HCT116 (cell line): ENCODE data around the gene CXCL9. TPM values are rescaled to one million over a fixed set of nuclear protein-coding genes. Genes with fewer than 3 reads are reported as not detected.

Source experiments
- ATAC-seq: fragments of 200-7000 bp; cut with Tn5 transposase; 2 replicates; pipeline ENCODE4 v1.9.1; 2020; ENCODE audit warnings: mild to moderate bottlenecking, moderate library complexity
- BruUV-seq: library from RNA; stranded (reverse); fragments of 400-500 nt; replicated peaks from 2 replicates; lab custom pipeline; 2021; lab: Mats Ljungman, UMichigan
- CTCF ChIA-PET: fragments of 300-600 bp; sonication (Branson Sonifier 250); formaldehyde crosslinking; loops from one replicate; lab custom pipeline; 2021; ENCODE audit warnings: antibody characterized with exemption; lab: Charles Lee
- POLR2A ChIA-PET: fragments of 300-600, 350-600 bp; sonication (Branson Sonifier 250); formaldehyde crosslinking; loops from one replicate; lab custom pipeline; 2021; ENCODE audit warnings: antibody characterized with exemption; lab: Charles Lee
- RAD21 ChIA-PET, 2 experiments: fragments of 300-600 bp; sonication (Branson Sonifier 250); formaldehyde crosslinking; loops; one replicate each; lab custom pipeline; 2023; ENCODE audit warnings: low total read pairs in 2 of 2; ENCODE audit not compliant: uncharacterized antibody in 2 of 2, unreplicated experiment in 2 of 2, low non-redundant PET in 1 of 2; lab: Charles Lee
- DNase-seq: peaks from one replicate; pipeline ENCODE4 v3.0.0-alpha.2; 2010; ENCODE audit warnings: low read depth, low spot score
- H2AFZ ChIP-seq: fragments of 200-600 bp; shearing (Covaris generic), sonication (generic); 2 replicates; pipeline ENCODE4 v1.6.1; 2017; ENCODE audit warnings: low read depth, mixed run types, mixed read lengths, antibody characterized with exemption, low read length; ENCODE audit not compliant: poor library complexity, severe bottlenecking
- H3K27ac ChIP-seq: 2 replicates; pipeline ENCODE4 v1.5.1; 2012; ENCODE audit warnings: low read depth, low read length
- H3K27me3 ChIP-seq: fragments of 200-600 bp; sonication (generic); 2 replicates; pipeline ENCODE4 v1.6.1; 2016; ENCODE audit warnings: mixed run types, low read length, mixed read lengths; ENCODE audit not compliant: insufficient read depth
- H3K36me3 ChIP-seq, 2 experiments: fragments of 200-500 bp in 1 of 2; fragments of 200-600 bp in 1 of 2; sonication (Bioruptor generic) in 1 of 2; sonication (generic) in 1 of 2; 2 replicates each; pipeline versions ENCODE4 v1.5.1 to v1.6.1; 2014 to 2016; ENCODE audit warnings: low read length in 2 of 2, inconsistent platforms in 1 of 2, mixed read lengths in 1 of 2, mixed run types in 1 of 2; ENCODE audit not compliant: insufficient read depth in 2 of 2, control insufficient read depth in 1 of 2
- H3K4me1 ChIP-seq, 2 experiments: fragments of 200-600 bp in 1 of 2; sonication (generic) in 1 of 2; 2 replicates each; pipeline versions ENCODE4 v1.5.1 to v1.6.1; 2012 to 2017; ENCODE audit warnings: low read length in 2 of 2, inconsistent platforms in 1 of 2, mild to moderate bottlenecking in 1 of 2, mixed read lengths in 1 of 2, mixed run types in 1 of 2, moderate library complexity in 1 of 2; ENCODE audit not compliant: insufficient read depth in 2 of 2, control insufficient read depth in 1 of 2
- H3K4me2 ChIP-seq: fragments of 200-600 bp; sonication (generic); 2 replicates; pipeline ENCODE4 v1.6.1; 2017; ENCODE audit warnings: mixed run types, low read length, mixed read lengths
- H3K4me3 ChIP-seq, 2 experiments: fragments of 200-600 bp in 1 of 2; sonication (generic) in 1 of 2; replicated peaks in 1 of 2; 2 replicates each; pipeline ENCODE4 v1.5.1; 2011 to 2016; ENCODE audit warnings: low read length in 2 of 2, control low read depth in 1 of 2, low read depth in 1 of 2, mild to moderate bottlenecking in 1 of 2, mixed read lengths in 1 of 2, mixed run types in 1 of 2
- H3K79me2 ChIP-seq: fragments of 200-600 bp; sonication (generic); 2 replicates; pipeline ENCODE4 v1.6.1; 2017; ENCODE audit warnings: mild to moderate bottlenecking, mixed run types, low read length, moderate library complexity, mixed read lengths; ENCODE audit not compliant: insufficient read depth
- H3K9ac ChIP-seq: fragments of 200-600 bp; sonication (generic); 2 replicates; pipeline ENCODE4 v1.6.1; 2016; ENCODE audit warnings: low read length, mixed read lengths
- H3K9me2 ChIP-seq: fragments of 200-600 bp; sonication (generic), shearing (Covaris generic); 2 replicates; pipeline ENCODE4 v1.6.1; 2017; ENCODE audit warnings: mixed run types, mild to moderate bottlenecking, moderate library complexity; ENCODE audit not compliant: insufficient read depth
- H3K9me3 ChIP-seq, 2 experiments: fragments of 200-500 bp in 1 of 2; fragments of 200-600 bp in 1 of 2; sonication (Bioruptor generic) in 1 of 2; sonication (generic) in 1 of 2; 2 replicates each; pipeline ENCODE4 v1.6.1; 2014 to 2017; ENCODE audit warnings: low read length in 2 of 2, mixed read lengths in 2 of 2, inconsistent platforms in 1 of 2, low read depth in 1 of 2, mild to moderate bottlenecking in 1 of 2, mixed run types in 1 of 2, moderate library complexity in 1 of 2; ENCODE audit not compliant: control insufficient read depth in 1 of 2, insufficient read depth in 1 of 2
- H4K20me1 ChIP-seq: fragments of 200-600 bp; sonication (generic), shearing (Covaris generic); 2 replicates; pipeline ENCODE4 v1.6.1; 2017; ENCODE audit warnings: mixed run types, mild to moderate bottlenecking, moderate library complexity; ENCODE audit not compliant: insufficient read depth
- ATF3 ChIP-seq: IDR thresholded peaks from 2 replicates; pipeline ENCODE4 v1.6.1; 2012
- CBX3 ChIP-seq: IDR thresholded peaks from 2 replicates; pipeline ENCODE4 v1.6.1; 2012; ENCODE audit warnings: low read depth
- CEBPB ChIP-seq: IDR thresholded peaks from 2 replicates; pipeline ENCODE4 v1.6.1; 2012; ENCODE audit warnings: low read depth
- CTCF ChIP-seq, 3 experiments: fragments of 200-600 bp in 1 of 3; sonication (generic) in 1 of 3; IDR thresholded peaks in 2 of 3; conservative IDR thresholded peaks in 1 of 3; 2 replicates each; pipeline ENCODE4 v1.5.1; 2012 to 2017; ENCODE audit warnings: low read depth in 2 of 3, low read length in 2 of 3, antibody characterized with exemption in 1 of 3, borderline replicate concordance in 1 of 3, control low read depth in 1 of 3, mild to moderate bottlenecking in 1 of 3, mixed read lengths in 1 of 3, mixed run types in 1 of 3, moderate library complexity in 1 of 3; ENCODE audit not compliant: insufficient read depth in 1 of 3
- EGR1 ChIP-seq: IDR thresholded peaks from 2 replicates; pipeline ENCODE4 v1.6.1; 2012; ENCODE audit warnings: low read depth
- ELF1 ChIP-seq: IDR thresholded peaks from 2 replicates; pipeline ENCODE4 v1.6.1; 2012; ENCODE audit warnings: low read depth, borderline replicate concordance
- EZH2 ChIP-seq: fragments of 200-600 bp; sonication (generic); IDR thresholded peaks from 2 replicates; pipeline ENCODE4 v1.6.1; 2017; ENCODE audit warnings: antibody characterized with exemption, mixed run types
- EZH2phosphoT487 ChIP-seq: fragments of 200-600 bp; IDR thresholded peaks from 2 replicates; pipeline ENCODE4 v1.6.1; 2018; ENCODE audit warnings: antibody characterized with exemption, borderline replicate concordance
- FOSL1 ChIP-seq: IDR thresholded peaks from 2 replicates; pipeline ENCODE4 v1.6.1; 2012; ENCODE audit warnings: low read depth
- JUND ChIP-seq: IDR thresholded peaks from 2 replicates; pipeline ENCODE4 v1.6.1; 2012
- MAX ChIP-seq: IDR thresholded peaks from 2 replicates; pipeline ENCODE4 v1.6.1; 2012
- POLR2A ChIP-seq: IDR thresholded peaks from 2 replicates; pipeline ENCODE4 v1.7.0; 2011; ENCODE audit warnings: borderline replicate concordance; ENCODE audit not compliant: insufficient read depth, insufficient read length; ENCODE audit errors: extremely low read depth
- POLR2AphosphoS5 ChIP-seq: IDR thresholded peaks from 2 replicates; pipeline ENCODE4 v1.6.1; 2011; ENCODE audit warnings: mild to moderate bottlenecking, low read depth, low read length, moderate library complexity
- SIN3A ChIP-seq: IDR thresholded peaks from 2 replicates; pipeline ENCODE4 v1.6.1; 2012; ENCODE audit warnings: low read depth
- TCF7L2 ChIP-seq: IDR thresholded peaks from 2 replicates; pipeline ENCODE4 v1.7.0; 2011; ENCODE audit warnings: borderline replicate concordance, inconsistent platforms; ENCODE audit not compliant: insufficient read depth, insufficient read length; ENCODE audit errors: extremely low read depth
- YY1 ChIP-seq: IDR thresholded peaks from 2 replicates; pipeline ENCODE4 v1.6.1; 2011; ENCODE audit warnings: low read length, low read depth, moderate library complexity, mild to moderate bottlenecking; ENCODE audit not compliant: insufficient replicate concordance; ENCODE audit errors: extremely low read depth
- ZBTB33 ChIP-seq: IDR thresholded peaks from 2 replicates; pipeline ENCODE4 v1.6.1; 2011; ENCODE audit warnings: mild to moderate bottlenecking, low read length, moderate library complexity; ENCODE audit not compliant: insufficient replicate concordance; ENCODE audit errors: extremely low read depth
- ZFX ChIP-seq: fragments of 450-650 bp; IDR thresholded peaks from 2 replicates; pipeline ENCODE4 v1.6.1; 2017
- ZNF274 ChIP-seq: fragments of 200-500 bp; sonication (Bioruptor generic); IDR thresholded peaks from 2 replicates; pipeline ENCODE4 v1.6.1; 2014; ENCODE audit warnings: mild to moderate bottlenecking, low read depth, low read length, inconsistent platforms
- intact Hi-C: fragments of 100-400 bp; cut with micrococcal nuclease; formaldehyde crosslinking; loops from 2 replicates; pipeline ENCODE4 v1.10.0; 2022
- total RNA-seq: library from RNA; stranded (reverse); gene quantifications from one replicate; pipeline ENCODE4 v1.2.1, GENCODE V29; 2021; ENCODE audit not compliant: unreplicated experiment

CXCL9 gene
- total RNA-seq, 1 experiment from 2014 or later, result not detected

DNA sequence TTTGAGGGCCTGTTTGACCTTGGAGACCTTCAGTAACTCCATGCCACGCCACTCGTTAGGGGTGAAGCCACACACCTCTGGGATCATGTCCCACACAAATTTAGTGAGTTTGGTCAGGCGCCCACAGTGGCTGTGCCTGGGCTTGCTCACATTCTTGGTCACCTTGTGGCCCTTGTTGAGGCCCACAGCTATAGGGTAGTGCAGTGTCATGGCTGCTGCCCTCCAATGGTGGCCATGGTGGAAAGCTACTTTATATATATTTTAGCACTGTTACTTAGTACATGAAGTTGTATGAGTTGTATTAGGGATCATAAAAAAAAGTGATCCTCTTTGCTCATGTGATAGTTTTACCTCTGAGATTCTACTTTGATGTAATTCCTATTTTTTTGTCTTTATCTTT lies 29.5 kb upstream of the CXCL9 start:
- CTCF ChIA-PET, result interaction anchor here (1.9 kb wide), 1 partner anchor 51 kb away, joined by 5 read pairs; no protein-coding TSS in a partner anchor
- Histone ChIP-seq H3K36me3 (no peaks in the 10 kb centered on the region), H3K79me2 (no peaks in the 10 kb centered on the region), H3K4me1 (no peaks in the 10 kb centered on the region), H3K27ac (no peak overlapping the region), H3K9ac (no peak overlapping the region), H3K27me3 (no peaks in the 10 kb centered on the region), H3K9me3 (no peaks in the 10 kb centered on the region), H3K9me2 (no peaks in the 10 kb centered on the region; the same call in 1 of the 2 replicates), H2AFZ (peak overlapping the region; percentile 78), H3K4me3 (no peak overlapping the region), H3K4me2 (no peak overlapping the region), H4K20me1 (no peaks in the 10 kb centered on the region)
- DNase-seq (no peak), ATAC-seq (peak; percentile 53)
- TF ChIP-seq ELF1, result no peak
- no peak for TF ChIP-seq FOSL1
- TF ChIP-seq POLR2AphosphoS5, result no peak
- no peak for TF ChIP-seq YY1
- TF ChIP-seq EZH2, result no peak
- no peak for TF ChIP-seq MAX
- TF ChIP-seq ATF3, result no peak
- TF ChIP-seq CTCF (IDR thresholded peaks at IDR 0.05 in 2 of 3, conservative IDR thresholded peaks at IDR 0.05 in 1 of 3; ENCODE audit: borderline replicate concordance in 1 of 3, insufficient read depth in 1 of 3, low read depth in 2 of 3, low read length in 2 of 3), result no peak
- no peak for TF ChIP-seq EZH2phosphoT487
- no peak for TF ChIP-seq SIN3A
- TF ChIP-seq ZNF274, result no peak
- TF ChIP-seq JUND, result no peak
- no peak for TF ChIP-seq ZFX
- TF ChIP-seq POLR2A, result no peak
- TF ChIP-seq ZBTB33, result no peak
- TF ChIP-seq EGR1, result no peak
- no peak for TF ChIP-seq CEBPB
- no peak for TF ChIP-seq TCF7L2
- no peak for TF ChIP-seq CBX3
- RAD21 ChIA-PET, result no interaction called here
- POLR2A ChIA-PET, result interaction anchor here (0.9 kb wide), 1 partner anchor 16 kb away, joined by 3 read pairs; no protein-coding TSS in a partner anchor
- intact Hi-C loops, result no loop called here
- BruUV-seq, result no TSS peak
